ENCODE data around the gene SLF2. TPM values are rescaled to one million over a fixed set of nuclear protein-coding genes. Genes with fewer than 3 reads are reported as not detected.
A peak's percentile ranks its signal among the peaks of the same experiment; 100 is the strongest.

SLF2 gene
- total and polyA plus RNA-seq, 2 of the 13 experiments (the other 11 are each of a cell fraction or from before 2014, with no cell fraction given) = 12.2 to 48.1 TPM

DNA sequence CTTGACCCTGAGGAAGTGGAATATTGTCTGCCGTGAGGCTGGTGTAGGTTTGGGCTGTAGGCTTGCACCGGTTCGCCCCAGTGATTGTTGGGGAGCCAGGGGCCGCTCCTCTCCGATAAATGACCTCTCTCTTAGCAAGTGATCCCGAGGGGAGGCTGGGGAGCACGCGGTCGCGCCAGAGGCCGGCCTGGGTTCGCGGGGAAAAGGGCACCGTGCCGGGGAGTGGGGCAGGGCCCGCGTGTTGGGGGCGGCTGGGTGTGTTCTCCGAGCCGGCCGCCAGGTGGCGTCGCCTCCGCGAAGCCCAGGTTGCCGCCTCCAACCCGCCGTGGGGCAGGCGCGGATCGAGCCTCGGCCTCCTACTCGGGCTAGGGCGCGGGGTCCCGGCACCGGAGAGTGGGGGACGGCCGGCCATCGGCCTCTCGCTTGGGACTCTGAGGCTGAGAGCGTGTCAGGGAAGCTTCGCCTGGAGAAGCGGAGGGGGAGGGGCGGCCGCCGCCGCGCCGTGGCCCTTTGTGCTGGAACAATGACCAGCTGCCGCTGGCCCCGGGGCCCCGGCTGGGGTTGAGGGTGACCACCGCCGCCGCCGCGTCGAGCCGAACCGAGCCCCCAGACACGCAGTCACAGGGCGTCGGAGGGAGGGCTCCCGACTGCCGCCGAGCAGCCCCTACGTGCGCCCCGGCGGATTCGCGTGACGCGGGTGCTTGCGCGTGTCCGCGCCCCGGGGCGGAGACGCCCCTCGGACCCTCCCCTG lies 86.4 kb downstream of the SLF2 start (continued):
- TF ChIP-seq ZBTB40 (IDR thresholded peaks at IDR 0.05) (no peak), ZBTB40 (CRISPR knock-in tag; IDR thresholded peaks at IDR 0.05) (peak; percentile 29; the same call in 1 of the 2 replicates), TOPORS (CRISPR knock-in tag; IDR thresholded peaks at IDR 0.05) (peak; percentile 78; the same call in 1 of the 2 replicates), DMAP1 (CRISPR knock-in tag; IDR thresholded peaks at IDR 0.05) (peak; percentile 74), ZNF331 (CRISPR knock-in tag; IDR thresholded peaks at IDR 0.05) (0 out of 2 replicates have a peak, but pooled peaks have one; percentile 38), SRY (CRISPR knock-in tag; IDR thresholded peaks at IDR 0.05) (peak; percentile 67)
- TF ChIP-seq, protein P1, sequence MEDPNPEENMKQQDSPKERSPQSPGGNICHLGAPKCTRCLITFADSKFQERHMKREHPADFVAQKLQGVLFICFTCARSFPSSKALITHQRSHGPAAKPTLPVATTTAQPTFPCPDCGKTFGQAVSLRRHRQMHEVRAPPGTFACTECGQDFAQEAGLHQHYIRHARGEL (CRISPR knock-in tag; IDR thresholded peaks at IDR 0.05) = peak; percentile 57; the same call in 1 of the 2 replicates
- TF ChIP-seq, protein P2, sequence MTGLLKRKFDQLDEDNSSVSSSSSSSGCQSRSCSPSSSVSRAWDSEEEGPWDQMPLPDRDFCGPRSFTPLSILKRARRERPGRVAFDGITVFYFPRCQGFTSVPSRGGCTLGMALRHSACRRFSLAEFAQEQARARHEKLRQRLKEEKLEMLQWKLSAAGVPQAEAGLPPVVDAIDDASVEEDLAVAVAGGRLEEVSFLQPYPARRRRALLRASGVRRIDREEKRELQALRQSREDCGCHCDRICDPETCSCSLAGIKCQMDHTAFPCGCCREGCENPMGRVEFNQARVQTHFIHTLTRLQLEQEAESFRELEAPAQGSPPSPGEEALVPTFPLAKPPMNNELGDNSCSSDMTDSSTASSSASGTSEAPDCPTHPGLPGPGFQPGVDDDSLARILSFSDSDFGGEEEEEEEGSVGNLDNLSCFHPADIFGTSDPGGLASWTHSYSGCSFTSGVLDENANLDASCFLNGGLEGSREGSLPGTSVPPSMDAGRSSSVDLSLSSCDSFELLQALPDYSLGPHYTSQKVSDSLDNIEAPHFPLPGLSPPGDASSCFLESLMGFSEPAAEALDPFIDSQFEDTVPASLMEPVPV (CRISPR knock-in tag; IDR thresholded peaks at IDR 0.05) = peak; percentile 96
- TF ChIP-seq, protein P3, sequence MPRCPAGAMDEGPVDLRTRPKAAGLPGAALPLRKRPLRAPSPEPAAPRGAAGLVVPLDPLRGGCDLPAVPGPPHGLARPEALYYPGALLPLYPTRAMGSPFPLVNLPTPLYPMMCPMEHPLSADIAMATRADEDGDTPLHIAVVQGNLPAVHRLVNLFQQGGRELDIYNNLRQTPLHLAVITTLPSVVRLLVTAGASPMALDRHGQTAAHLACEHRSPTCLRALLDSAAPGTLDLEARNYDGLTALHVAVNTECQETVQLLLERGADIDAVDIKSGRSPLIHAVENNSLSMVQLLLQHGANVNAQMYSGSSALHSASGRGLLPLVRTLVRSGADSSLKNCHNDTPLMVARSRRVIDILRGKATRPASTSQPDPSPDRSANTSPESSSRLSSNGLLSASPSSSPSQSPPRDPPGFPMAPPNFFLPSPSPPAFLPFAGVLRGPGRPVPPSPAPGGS (CRISPR knock-in tag; IDR thresholded peaks at IDR 0.05) = peak; percentile 68; the same call in 1 of the 2 replicates
- TF ChIP-seq, protein P4, sequence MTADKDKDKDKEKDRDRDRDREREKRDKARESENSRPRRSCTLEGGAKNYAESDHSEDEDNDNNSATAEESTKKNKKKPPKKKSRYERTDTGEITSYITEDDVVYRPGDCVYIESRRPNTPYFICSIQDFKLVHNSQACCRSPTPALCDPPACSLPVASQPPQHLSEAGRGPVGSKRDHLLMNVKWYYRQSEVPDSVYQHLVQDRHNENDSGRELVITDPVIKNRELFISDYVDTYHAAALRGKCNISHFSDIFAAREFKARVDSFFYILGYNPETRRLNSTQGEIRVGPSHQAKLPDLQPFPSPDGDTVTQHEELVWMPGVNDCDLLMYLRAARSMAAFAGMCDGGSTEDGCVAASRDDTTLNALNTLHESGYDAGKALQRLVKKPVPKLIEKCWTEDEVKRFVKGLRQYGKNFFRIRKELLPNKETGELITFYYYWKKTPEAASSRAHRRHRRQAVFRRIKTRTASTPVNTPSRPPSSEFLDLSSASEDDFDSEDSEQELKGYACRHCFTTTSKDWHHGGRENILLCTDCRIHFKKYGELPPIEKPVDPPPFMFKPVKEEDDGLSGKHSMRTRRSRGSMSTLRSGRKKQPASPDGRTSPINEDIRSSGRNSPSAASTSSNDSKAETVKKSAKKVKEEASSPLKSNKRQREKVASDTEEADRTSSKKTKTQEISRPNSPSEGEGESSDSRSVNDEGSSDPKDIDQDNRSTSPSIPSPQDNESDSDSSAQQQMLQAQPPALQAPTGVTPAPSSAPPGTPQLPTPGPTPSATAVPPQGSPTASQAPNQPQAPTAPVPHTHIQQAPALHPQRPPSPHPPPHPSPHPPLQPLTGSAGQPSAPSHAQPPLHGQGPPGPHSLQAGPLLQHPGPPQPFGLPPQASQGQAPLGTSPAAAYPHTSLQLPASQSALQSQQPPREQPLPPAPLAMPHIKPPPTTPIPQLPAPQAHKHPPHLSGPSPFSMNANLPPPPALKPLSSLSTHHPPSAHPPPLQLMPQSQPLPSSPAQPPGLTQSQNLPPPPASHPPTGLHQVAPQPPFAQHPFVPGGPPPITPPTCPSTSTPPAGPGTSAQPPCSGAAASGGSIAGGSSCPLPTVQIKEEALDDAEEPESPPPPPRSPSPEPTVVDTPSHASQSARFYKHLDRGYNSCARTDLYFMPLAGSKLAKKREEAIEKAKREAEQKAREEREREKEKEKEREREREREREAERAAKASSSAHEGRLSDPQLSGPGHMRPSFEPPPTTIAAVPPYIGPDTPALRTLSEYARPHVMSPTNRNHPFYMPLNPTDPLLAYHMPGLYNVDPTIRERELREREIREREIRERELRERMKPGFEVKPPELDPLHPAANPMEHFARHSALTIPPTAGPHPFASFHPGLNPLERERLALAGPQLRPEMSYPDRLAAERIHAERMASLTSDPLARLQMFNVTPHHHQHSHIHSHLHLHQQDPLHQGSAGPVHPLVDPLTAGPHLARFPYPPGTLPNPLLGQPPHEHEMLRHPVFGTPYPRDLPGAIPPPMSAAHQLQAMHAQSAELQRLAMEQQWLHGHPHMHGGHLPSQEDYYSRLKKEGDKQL (CRISPR knock-in tag; IDR thresholded peaks at IDR 0.05; ENCODE audit: low read depth) = no peak

Data from HepG2 (cell line).